AG09309 (cell line): ENCODE measurements around the gene MYBL2.

Experiments
- DNase-seq: peaks from one replicate; pipeline ENCODE4 v3.0.0-alpha.2; 2010; ENCODE audit warnings: low read depth
- H3K4me3 ChIP-seq: 2 replicates; pipeline ENCODE4 v1.5.1; 2011; ENCODE audit warnings: mild to moderate bottlenecking, low read depth, low read length, moderate library complexity; ENCODE audit not compliant: control insufficient read depth
- TF ChIP-seq, protein P1 (sequence below): IDR thresholded peaks from 2 replicates; pipeline ENCODE4 v1.5.1; 2011; ENCODE audit warnings: mild to moderate bottlenecking, low read depth, low read length, inconsistent platforms; ENCODE audit not compliant: insufficient read depth, control insufficient read depth; ENCODE audit errors: missing control alignments

The MYBL2 gene

GRCh38 chr20:43736588-43737158 lies 69.8 kb downstream of the MYBL2 start:
- H3K4me3 ChIP-seq, result no peak overlapping the region
- TF ChIP-seq, protein P1, sequence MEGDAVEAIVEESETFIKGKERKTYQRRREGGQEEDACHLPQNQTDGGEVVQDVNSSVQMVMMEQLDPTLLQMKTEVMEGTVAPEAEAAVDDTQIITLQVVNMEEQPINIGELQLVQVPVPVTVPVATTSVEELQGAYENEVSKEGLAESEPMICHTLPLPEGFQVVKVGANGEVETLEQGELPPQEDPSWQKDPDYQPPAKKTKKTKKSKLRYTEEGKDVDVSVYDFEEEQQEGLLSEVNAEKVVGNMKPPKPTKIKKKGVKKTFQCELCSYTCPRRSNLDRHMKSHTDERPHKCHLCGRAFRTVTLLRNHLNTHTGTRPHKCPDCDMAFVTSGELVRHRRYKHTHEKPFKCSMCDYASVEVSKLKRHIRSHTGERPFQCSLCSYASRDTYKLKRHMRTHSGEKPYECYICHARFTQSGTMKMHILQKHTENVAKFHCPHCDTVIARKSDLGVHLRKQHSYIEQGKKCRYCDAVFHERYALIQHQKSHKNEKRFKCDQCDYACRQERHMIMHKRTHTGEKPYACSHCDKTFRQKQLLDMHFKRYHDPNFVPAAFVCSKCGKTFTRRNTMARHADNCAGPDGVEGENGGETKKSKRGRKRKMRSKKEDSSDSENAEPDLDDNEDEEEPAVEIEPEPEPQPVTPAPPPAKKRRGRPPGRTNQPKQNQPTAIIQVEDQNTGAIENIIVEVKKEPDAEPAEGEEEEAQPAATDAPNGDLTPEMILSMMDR, result no peak
- DNase-seq, result no peak

GRCh38 chr20:43737925-43738324 lies 71.0 kb downstream of the MYBL2 start:
- no peak for DNase-seq
- TF ChIP-seq, protein P1, result no peak
- no peak overlapping the region for H3K4me3 ChIP-seq

- no peak overlapping the region for H3K4me3 ChIP-seq
- TF ChIP-seq, protein P1, result no peak
- DNase-seq, result no peak
These were observed 72.3 kb downstream of the MYBL2 start for GRCh38 chr20:43739148-43739749.

- no peak for DNase-seq
- TF ChIP-seq, protein P1, result no peak
- no peak overlapping the region for H3K4me3 ChIP-seq
These were observed 73.7 kb downstream of the MYBL2 start for GRCh38 chr20:43740642-43741041.

- DNase-seq, result no peak
- TF ChIP-seq, protein P1, result no peak
- no peak overlapping the region for H3K4me3 ChIP-seq
These were observed 77.3 kb downstream of the MYBL2 start for GRCh38 chr20:43744151-43744611.

GRCh38 chr20:43744966-43745730 lies 78.2 kb downstream of the MYBL2 start:
- no peak overlapping the region for H3K4me3 ChIP-seq
- DNase-seq, result no peak
- TF ChIP-seq, protein P1, result no peak
